OCI-LY1 (cell line): ENCODE measurements around the gene TTC9.
A peak's percentile ranks its signal among the peaks of the same experiment; 100 is the strongest.

Source experiments
- H2AFZ ChIP-seq: fragments of 200-600 bp; sonication (generic), shearing (Covaris generic); 2 replicates; pipeline ENCODE4 v1.6.0; 2014; ENCODE audit warnings: antibody characterized with exemption, mild to moderate bottlenecking, low read length
- H3F3A ChIP-seq: fragments of 200-600 bp; sonication (generic), shearing (Covaris generic); 2 replicates; pipeline ENCODE4 v1.6.0; 2014; ENCODE audit warnings: mild to moderate bottlenecking, antibody characterized with exemption, low read length, moderate library complexity; ENCODE audit not compliant: insufficient read depth
- H3K27ac ChIP-seq: fragments of 200-600 bp; sonication (generic); 2 replicates; pipeline ENCODE4 v1.5.1; 2014; ENCODE audit warnings: low read length, mixed run types, mild to moderate bottlenecking, low read depth; ENCODE audit not compliant: poor library complexity, severe bottlenecking
- H3K27me3 ChIP-seq: fragments of 200-600 bp; sonication (generic); 2 replicates; pipeline ENCODE4 v1.6.0; 2014; ENCODE audit warnings: antibody characterized with exemption, mild to moderate bottlenecking, low read length, moderate library complexity; ENCODE audit not compliant: insufficient read depth
- H3K36me3 ChIP-seq: fragments of 200-600 bp; sonication (generic); 2 replicates; pipeline ENCODE4 v1.6.1; 2014; ENCODE audit warnings: mild to moderate bottlenecking, antibody characterized with exemption, low read length, moderate library complexity, mixed read lengths; ENCODE audit not compliant: insufficient read depth
- H3K4me1 ChIP-seq: fragments of 200-600 bp; sonication (generic); 2 replicates; pipeline ENCODE4 v1.5.1; 2014; ENCODE audit warnings: mild to moderate bottlenecking, low read length, moderate library complexity; ENCODE audit not compliant: insufficient read depth, severe bottlenecking
- H3K4me2 ChIP-seq: fragments of 200-600 bp; sonication (generic), shearing (Covaris generic); 2 replicates; pipeline ENCODE4 v1.6.1; 2014; ENCODE audit warnings: low read length
- H3K4me3 ChIP-seq: fragments of 200-600 bp; sonication (generic); 2 replicates; pipeline ENCODE4 v1.5.1; 2014; ENCODE audit warnings: low read length, low read depth, mild to moderate bottlenecking, mixed read lengths; ENCODE audit not compliant: poor library complexity, severe bottlenecking
- H3K79me2 ChIP-seq: fragments of 200-600 bp; shearing (Covaris generic); 2 replicates; pipeline ENCODE4 v1.6.1; 2016; ENCODE audit warnings: mixed run types, low read length, mixed read lengths; ENCODE audit not compliant: insufficient read depth
- H3K9ac ChIP-seq: fragments of 200-600 bp; sonication (generic), shearing (Covaris generic); 2 replicates; pipeline ENCODE4 v1.6.1; 2014; ENCODE audit warnings: mild to moderate bottlenecking, low read length, mixed read lengths
- H3K9me2 ChIP-seq: fragments of 200-600 bp; sonication (generic), shearing (Covaris generic); 2 replicates; pipeline ENCODE4 v1.6.1; 2014; ENCODE audit warnings: low read depth, mild to moderate bottlenecking, low read length, mixed read lengths
- H3K9me3 ChIP-seq: fragments of 200-600 bp; shearing (Covaris generic); 2 replicates; pipeline ENCODE4 v1.6.1; 2014; ENCODE audit warnings: low read length, mixed read lengths
- H4K20me1 ChIP-seq: fragments of 200-600 bp; sonication (generic), shearing (Covaris generic); 2 replicates; pipeline ENCODE4 v1.6.0; 2016; ENCODE audit warnings: mild to moderate bottlenecking, low read length; ENCODE audit not compliant: insufficient read depth
- EZH2 ChIP-seq: fragments of 200-600 bp; sonication (generic), shearing (Covaris generic); IDR thresholded peaks from 2 replicates; pipeline ENCODE4 v1.8.0; 2017; ENCODE audit warnings: borderline replicate concordance, mixed run types, mild to moderate bottlenecking, antibody characterized with exemption, low read length, moderate library complexity, mixed read lengths
- TF ChIP-seq, protein P1 (sequence below): fragments of 200-600 bp; sonication (generic), shearing (Covaris generic); IDR thresholded peaks from 2 replicates; pipeline ENCODE4 v1.5.1; 2017; ENCODE audit warnings: mild to moderate bottlenecking, antibody characterized with exemption, low read length, moderate library complexity, mixed read lengths

Gene TTC9

DNA sequence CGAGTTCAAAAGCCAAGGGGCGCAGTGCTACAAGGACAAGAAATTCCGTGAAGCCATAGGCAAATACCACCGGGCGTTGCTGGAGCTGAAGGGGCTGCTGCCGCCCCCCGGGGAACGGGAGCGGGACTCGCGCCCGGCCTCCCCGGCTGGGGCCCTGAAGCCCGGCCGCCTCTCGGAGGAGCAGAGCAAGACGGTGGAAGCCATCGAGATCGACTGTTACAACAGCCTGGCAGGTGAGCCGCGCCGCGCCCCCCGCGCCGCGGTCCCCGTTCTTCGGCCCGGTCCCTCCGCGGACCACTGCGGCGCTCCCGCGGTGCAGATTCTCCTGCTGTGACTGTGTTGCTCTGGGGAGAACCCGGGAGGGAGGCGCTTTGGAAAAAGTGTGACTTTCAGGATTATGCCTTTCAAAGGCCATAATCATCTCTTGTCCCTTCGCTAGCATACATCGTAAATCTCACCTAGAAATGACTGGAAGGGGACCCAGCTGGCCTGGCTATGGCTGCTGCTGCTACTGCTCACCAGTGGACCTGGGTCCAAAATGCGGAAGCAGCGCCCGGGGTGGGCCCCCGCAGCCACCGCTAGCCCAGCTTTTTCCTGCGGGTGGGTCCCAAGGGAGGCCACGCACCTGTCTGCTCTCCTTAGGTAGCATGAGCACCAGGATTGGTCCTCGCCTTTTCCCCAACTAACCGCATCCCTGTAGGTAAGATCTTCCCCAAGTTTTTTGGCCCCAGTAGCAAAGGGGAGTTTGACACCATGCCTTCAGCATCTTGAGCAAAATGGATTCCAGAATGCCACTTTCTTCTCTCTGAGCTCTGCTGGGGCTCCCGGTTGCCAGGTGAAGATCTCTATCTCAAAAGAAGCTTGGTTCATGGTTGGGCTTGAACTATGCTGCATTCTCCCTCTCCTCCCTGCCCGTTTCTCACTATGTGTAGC lies 853 bp downstream of the TTC9 start:
- no peaks in the 10 kb centered on the region for H3K9me2 ChIP-seq
- H3K36me3 ChIP-seq, result peaks cover 22% of the 10 kb centered on the region; the same call in 1 of the 2 replicates
- H3K4me2 ChIP-seq, result peak overlapping the region; percentile 83
- peak overlapping the region; percentile 83 for H3K27ac ChIP-seq
- peak overlapping the region; percentile 100 for H3K9ac ChIP-seq
- no peaks in the 10 kb centered on the region for H3K27me3 ChIP-seq
- no peaks in the 10 kb centered on the region for H3K9me3 ChIP-seq
- H3F3A ChIP-seq, result no peaks in the 10 kb centered on the region
- H3K79me2 ChIP-seq, result peaks cover 53% of the 10 kb centered on the region
- no peak overlapping the region for H2AFZ ChIP-seq
- H4K20me1 ChIP-seq, result no peaks in the 10 kb centered on the region
- TF ChIP-seq, protein P1, sequence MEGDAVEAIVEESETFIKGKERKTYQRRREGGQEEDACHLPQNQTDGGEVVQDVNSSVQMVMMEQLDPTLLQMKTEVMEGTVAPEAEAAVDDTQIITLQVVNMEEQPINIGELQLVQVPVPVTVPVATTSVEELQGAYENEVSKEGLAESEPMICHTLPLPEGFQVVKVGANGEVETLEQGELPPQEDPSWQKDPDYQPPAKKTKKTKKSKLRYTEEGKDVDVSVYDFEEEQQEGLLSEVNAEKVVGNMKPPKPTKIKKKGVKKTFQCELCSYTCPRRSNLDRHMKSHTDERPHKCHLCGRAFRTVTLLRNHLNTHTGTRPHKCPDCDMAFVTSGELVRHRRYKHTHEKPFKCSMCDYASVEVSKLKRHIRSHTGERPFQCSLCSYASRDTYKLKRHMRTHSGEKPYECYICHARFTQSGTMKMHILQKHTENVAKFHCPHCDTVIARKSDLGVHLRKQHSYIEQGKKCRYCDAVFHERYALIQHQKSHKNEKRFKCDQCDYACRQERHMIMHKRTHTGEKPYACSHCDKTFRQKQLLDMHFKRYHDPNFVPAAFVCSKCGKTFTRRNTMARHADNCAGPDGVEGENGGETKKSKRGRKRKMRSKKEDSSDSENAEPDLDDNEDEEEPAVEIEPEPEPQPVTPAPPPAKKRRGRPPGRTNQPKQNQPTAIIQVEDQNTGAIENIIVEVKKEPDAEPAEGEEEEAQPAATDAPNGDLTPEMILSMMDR, result no peak
- no peak for TF ChIP-seq EZH2
- H3K4me3 ChIP-seq, result peak overlapping the region; percentile 99
- H3K4me1 ChIP-seq, result peaks cover 57% of the 10 kb centered on the region

DNA sequence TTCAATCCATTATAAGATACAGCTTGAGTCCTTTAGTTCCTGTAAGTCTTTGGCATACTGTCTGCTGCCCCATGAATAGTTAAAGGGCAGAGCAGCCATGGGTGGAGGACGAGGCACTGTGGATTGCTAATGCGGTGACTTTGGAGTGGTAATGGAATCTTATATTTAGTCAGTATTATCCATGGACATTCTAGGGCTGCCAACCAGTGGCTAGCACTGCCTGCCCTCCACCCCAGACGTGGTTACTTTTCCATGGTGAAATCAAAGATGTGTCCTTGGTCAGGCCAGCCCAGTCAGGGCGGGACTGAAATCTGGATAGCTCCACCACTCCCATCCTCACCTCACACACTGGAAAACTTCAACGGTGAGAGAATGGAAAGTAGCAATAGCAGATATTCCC lies 2.3 kb downstream of the TTC9 start:
- peaks cover 62% of the 10 kb centered on the region for H3K4me1 ChIP-seq
- no peaks in the 10 kb centered on the region for H3F3A ChIP-seq
- no peaks in the 10 kb centered on the region for H3K27me3 ChIP-seq
- TF ChIP-seq, protein P1, result no peak; the same call in 1 of the 2 replicates
- TF ChIP-seq EZH2, result no peak
- no peaks in the 10 kb centered on the region for H4K20me1 ChIP-seq
- H3K4me2 ChIP-seq, result peak overlapping the region; percentile 83
- H3K36me3 ChIP-seq, result peaks cover 34% of the 10 kb centered on the region; the same call in 1 of the 2 replicates
- H3K9ac ChIP-seq, result peak overlapping the region; percentile 100
- no peak overlapping the region for H2AFZ ChIP-seq
- peak overlapping the region; percentile 99 for H3K4me3 ChIP-seq
- H3K27ac ChIP-seq, result peak overlapping the region; percentile 83
- H3K9me3 ChIP-seq, result no peaks in the 10 kb centered on the region
- no peaks in the 10 kb centered on the region for H3K9me2 ChIP-seq
- H3K79me2 ChIP-seq, result peaks cover 67% of the 10 kb centered on the region

DNA sequence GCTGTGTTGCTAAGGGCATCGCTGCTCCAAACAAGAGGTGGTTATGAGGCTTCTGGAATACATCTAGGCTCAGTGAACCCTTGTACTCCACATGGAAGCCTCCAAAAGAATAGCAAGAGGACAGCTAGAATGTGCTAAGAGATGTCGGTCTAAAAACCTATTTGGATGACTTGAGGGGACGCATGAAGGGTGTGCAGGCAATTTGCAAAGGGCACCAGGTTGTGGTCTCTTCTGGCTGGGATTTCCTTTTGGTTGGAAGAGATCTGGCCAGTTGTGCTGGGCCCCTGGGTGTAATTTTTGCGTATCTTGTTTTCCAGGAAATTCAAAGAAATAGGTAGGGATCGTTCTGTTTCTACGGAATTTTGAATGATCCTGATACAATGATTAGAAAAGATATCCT lies 4.2 kb downstream of the TTC9 start:
- H3K4me3 ChIP-seq, result no peak overlapping the region
- no peaks in the 10 kb centered on the region for H4K20me1 ChIP-seq
- H3K27me3 ChIP-seq, result no peaks in the 10 kb centered on the region
- H3K9me2 ChIP-seq, result no peaks in the 10 kb centered on the region
- H3F3A ChIP-seq, result no peaks in the 10 kb centered on the region
- peaks cover 50% of the 10 kb centered on the region for H3K4me1 ChIP-seq
- TF ChIP-seq, protein P1, result no peak
- no peak for TF ChIP-seq EZH2
- H3K79me2 ChIP-seq, result peaks cover 78% of the 10 kb centered on the region
- no peaks in the 10 kb centered on the region for H3K9me3 ChIP-seq
- 0 out of 2 replicates have a peak overlapping the region, but pooled peaks have one; percentile 3 for H3K4me2 ChIP-seq
- H3K9ac ChIP-seq, result no peak overlapping the region; the same call in 1 of the 2 replicates
- H3K27ac ChIP-seq, result peak overlapping the region; percentile 24
- no peak overlapping the region for H2AFZ ChIP-seq
- H3K36me3 ChIP-seq, result peaks cover 50% of the 10 kb centered on the region; the same call in 1 of the 2 replicates
